GM12878 (cell line): ENCODE results near the gene NEU3. TPM values are rescaled to one million over a fixed set of nuclear protein-coding genes. Genes with fewer than 3 reads are reported as not detected.

Source experiments
- ATAC-seq: fragments of 200-7000 bp; cut with Tn5 transposase; 3 replicates; pipeline ENCODE4 v1.9.1; 2020; ENCODE audit warnings: mild to moderate bottlenecking, moderate library complexity
- BruUV-seq: library from RNA; stranded (reverse); fragments of 400-500 nt; replicated peaks from 2 replicates; lab custom pipeline; 2021; lab: Mats Ljungman, UMichigan
- CTCF ChIA-PET: fragments of 300-600 bp; sonication (Branson Sonifier 250); formaldehyde crosslinking; extraction: SDS; loops from one replicate; lab custom pipeline; 2021; ENCODE audit warnings: inconsistent platforms; lab: Yijun Ruan, JAX
- POLR2A ChIA-PET: fragments of 350-600 bp; formaldehyde crosslinking; extraction: SDS; loops from one replicate; lab custom pipeline; 2021; ENCODE audit warnings: inconsistent platforms; lab: Charles Lee
- RAD21 ChIA-PET: fragments of 300-600 bp; sonication (Branson Sonifier 250); formaldehyde crosslinking; loops from one replicate; lab custom pipeline; 2023; ENCODE audit warnings: antibody characterized with exemption; ENCODE audit not compliant: unreplicated experiment; lab: Charles Lee
- SMC1A ChIA-PET: fragments of 300-600 bp; sonication (Branson Sonifier 250); formaldehyde crosslinking; loops from one replicate; lab custom pipeline; 2023; ENCODE audit not compliant: unreplicated experiment, uncharacterized antibody; lab: Charles Lee
- DNase-seq: peaks from one replicate; pipeline ENCODE4 v3.0.0-alpha.2; 2011; ENCODE audit warnings: low read depth, low spot score
- FAIRE-seq: peaks from 3 replicates; lab custom pipeline; 2011; peaks lifted over from hg19 to GRCh38; lab: Jason Lieb, UNC
- H2AFZ ChIP-seq: 2 replicates; pipeline ENCODE4 v1.6.0; 2011; ENCODE audit warnings: low read depth, low read length, control low read depth; ENCODE audit not compliant: control insufficient read depth
- H3K27ac ChIP-seq: 2 replicates; pipeline ENCODE4 v1.5.1; 2011; ENCODE audit warnings: control low read depth; ENCODE audit not compliant: control insufficient read depth, insufficient read depth
- H3K27me3 ChIP-seq, 2 experiments: replicated peaks in 1 of 2; 2 replicates each; pipeline versions ENCODE4 v1.6.0 to v1.6.1; 2011; ENCODE audit warnings: low read length in 1 of 2; ENCODE audit not compliant: control insufficient read depth in 2 of 2, insufficient read depth in 2 of 2
- H3K36me3 ChIP-seq, 2 experiments: 2 replicates each; pipeline ENCODE4 v1.5.1; 2011; ENCODE audit warnings: low read length in 1 of 2; ENCODE audit not compliant: control insufficient read depth in 2 of 2, insufficient read depth in 2 of 2
- H3K4me1 ChIP-seq: 2 replicates; pipeline ENCODE4 v1.6.1; 2011; ENCODE audit warnings: mild to moderate bottlenecking, low read length, moderate library complexity, mixed read lengths; ENCODE audit not compliant: control insufficient read depth, insufficient read depth
- H3K4me2 ChIP-seq: 2 replicates; pipeline ENCODE4 v1.6.0; 2011; ENCODE audit warnings: control low read depth; ENCODE audit not compliant: control insufficient read depth, insufficient read depth
- H3K4me3 ChIP-seq: fragments of 200-600 bp; sonication (generic); 2 replicates; pipeline ENCODE4 v1.5.1; 2016
- H3K79me2 ChIP-seq: 2 replicates; pipeline ENCODE4 v1.6.0; 2011; ENCODE audit warnings: low read length; ENCODE audit not compliant: control insufficient read depth, insufficient read depth
- H3K9ac ChIP-seq: 2 replicates; pipeline ENCODE4 v1.8.0; 2011; ENCODE audit warnings: low read length, control low read depth, mixed read lengths; ENCODE audit not compliant: control insufficient read depth, insufficient read depth
- H3K9me3 ChIP-seq: replicated peaks from 3 replicates; pipeline ENCODE4 v1.5.1; 2011; ENCODE audit warnings: mild to moderate bottlenecking, low read length; ENCODE audit not compliant: control insufficient read depth, insufficient read depth
- H4K20me1 ChIP-seq: 2 replicates; pipeline ENCODE4 v1.6.0; 2011; ENCODE audit not compliant: control insufficient read depth, insufficient read depth
- ATF7 ChIP-seq: fragments of 450-650 bp; IDR thresholded peaks from 2 replicates; pipeline ENCODE4 v1.6.1; 2016; ENCODE audit warnings: low read depth, mild to moderate bottlenecking
- BACH1 ChIP-seq: fragments of 450-650 bp; IDR thresholded peaks from 2 replicates; pipeline ENCODE4 v1.6.1; 2017; ENCODE audit warnings: mild to moderate bottlenecking, borderline replicate concordance
- BHLHE40 ChIP-seq, 2 experiments: fragments of 450-650 bp in 1 of 2; IDR thresholded peaks; 2 replicates each; pipeline ENCODE4 v1.6.1; 2011 to 2017; ENCODE audit warnings: low read depth in 2 of 2, borderline replicate concordance in 1 of 2, improper control_type of control experiment in 1 of 2, low read length in 1 of 2, mild to moderate bottlenecking in 1 of 2
- CBFB ChIP-seq: IDR thresholded peaks from 2 replicates; pipeline ENCODE4 v1.6.1; 2016; ENCODE audit warnings: antibody characterized with exemption, low read depth
- CBX3 ChIP-seq: fragments of 200-600 bp; sonication (generic); IDR thresholded peaks from 2 replicates; pipeline ENCODE4 v1.6.1; 2016; ENCODE audit warnings: low read depth, borderline replicate concordance
- CREB1 ChIP-seq: IDR thresholded peaks from 2 replicates; pipeline ENCODE4 v1.6.1; 2012; ENCODE audit warnings: low read depth, mild to moderate bottlenecking, inconsistent platforms
- EED ChIP-seq: sonication (generic); IDR thresholded peaks from 2 replicates; pipeline ENCODE4 v1.6.1; 2016; ENCODE audit warnings: antibody characterized with exemption, low read depth
- EGR1 ChIP-seq, 2 experiments: IDR thresholded peaks; 1 replicate in 1 of 2; 2 replicates in 1 of 2; pipeline ENCODE4 v1.6.1; 2011 to 2012; ENCODE audit warnings: low read depth in 2 of 2, low read length in 2 of 2, borderline replicate concordance in 1 of 2, mild to moderate bottlenecking in 1 of 2, moderate library complexity in 1 of 2
- EZH2 ChIP-seq: IDR thresholded peaks from 2 replicates; pipeline ENCODE4 v1.6.1; 2012; ENCODE audit warnings: low read depth, mild to moderate bottlenecking, control low read depth, inconsistent platforms, low read length, borderline replicate concordance; ENCODE audit not compliant: control insufficient read depth
- KDM1A ChIP-seq: fragments of 200-600 bp; sonication (generic); IDR thresholded peaks from 2 replicates; pipeline ENCODE4 v1.6.1; 2016; ENCODE audit warnings: borderline replicate concordance
- NBN ChIP-seq: fragments of 450-650 bp; IDR thresholded peaks from 2 replicates; pipeline ENCODE4 v1.6.1; 2016
- NFXL1 ChIP-seq: fragments of 450-650 bp; IDR thresholded peaks from 2 replicates; pipeline ENCODE4 v1.6.1; 2017; ENCODE audit warnings: antibody characterized with exemption, mild to moderate bottlenecking, borderline replicate concordance
- NR2C2 ChIP-seq: IDR thresholded peaks from 2 replicates; pipeline ENCODE4 v1.6.1; 2011; ENCODE audit warnings: borderline replicate concordance, low read depth; ENCODE audit not compliant: control insufficient read depth, insufficient read length
- RB1 ChIP-seq: fragments of 450-650 bp; formaldehyde crosslinking; IDR thresholded peaks from 2 replicates; pipeline ENCODE4 v1.6.1; 2017; ENCODE audit warnings: mild to moderate bottlenecking, borderline replicate concordance
- SIN3A ChIP-seq: IDR thresholded peaks from 2 replicates; pipeline ENCODE4 v1.6.1; 2012; ENCODE audit warnings: low read depth, low read length, improper control_type of control experiment
- ZBED1 ChIP-seq: IDR thresholded peaks from 2 replicates; pipeline ENCODE4 v1.6.1; 2016; ENCODE audit warnings: borderline replicate concordance
- WGBS: methylation state at CpG from one replicate; pipeline ENCODE4 v1.1.6; 2016; ENCODE audit warnings: low lambda C conversion rate; ENCODE audit not compliant: insufficient replicate concordance, insufficient coverage; ENCODE audit errors: missing lambda C conversion rate; 5-methylcytosine and 5-hydroxymethylcytosine counted together
- in situ Hi-C: fragments of 300-500 bp; cut with MboI; formaldehyde crosslinking; loops from 9 replicates; pipeline ENCODE4 v1.14.3; 2018; ENCODE audit warnings: mixed read lengths
- intact Hi-C: fragments of 100-400 bp; cut with micrococcal nuclease; formaldehyde crosslinking; loops from one replicate; pipeline ENCODE4 v1.14.2; 2022; ENCODE audit not compliant: unreplicated experiment
- polyA plus RNA-seq, 11 experiments: library from polyadenylated mRNA; depleted of rRNA in 4 of 11; unstranded in 6 of 11; stranded (reverse) in 5 of 11; fragments of >200 nt; fragmentation: Nextera tagmentation in 4 of 11; fragmentation: Illumina TruSeq in 1 of 11; extraction: Ambion mirVana in 4 of 11; extraction: Trizol in 1 of 11; gene quantifications; 1 replicate in 1 of 11; 2 replicates in 10 of 11; pipeline versions ENCODE4 v1.2.1 to v1.2.3, GENCODE V29; 2011 to 2016; ENCODE audit warnings: inconsistent platforms in 2 of 11, missing spikeins in 2 of 11, low read depth in 1 of 11
- total RNA-seq, 4 experiments: library from RNA; depleted of rRNA in 3 of 4; stranded (reverse); fragments of >200 nt in 3 of 4; fragmentation: Illumina TruSeq in 1 of 4; extraction: Trizol in 1 of 4; gene quantifications; 2 replicates each; pipeline versions ENCODE4 v1.2.1 to v1.2.3, GENCODE V29; 2013 to 2021
- TF ChIP-seq, protein P1 (sequence below): fragments of 450-650 bp; IDR thresholded peaks from 2 replicates; pipeline ENCODE4 v1.6.1; 2017; ENCODE audit warnings: mild to moderate bottlenecking, moderate library complexity
- TF ChIP-seq, protein P2 (sequence below): fragments of 450-650 bp; IDR thresholded peaks from 2 replicates; pipeline ENCODE4 v1.6.1; 2017; ENCODE audit warnings: mild to moderate bottlenecking
- TF ChIP-seq, protein P3 (sequence below): IDR thresholded peaks from 2 replicates; pipeline ENCODE4 v1.6.1; 2011; ENCODE audit warnings: borderline replicate concordance, low read depth, mild to moderate bottlenecking, moderate library complexity, mixed read lengths, low read length; ENCODE audit not compliant: insufficient read depth; ENCODE audit errors: extremely low read length

NEU3 gene
- total and polyA plus RNA-seq, 10 of the 15 experiments (the other 5 are each of a cell fraction or from before 2014, with no cell fraction given) = 2.5 to 20.3 (median 13.4) TPM

DNA sequence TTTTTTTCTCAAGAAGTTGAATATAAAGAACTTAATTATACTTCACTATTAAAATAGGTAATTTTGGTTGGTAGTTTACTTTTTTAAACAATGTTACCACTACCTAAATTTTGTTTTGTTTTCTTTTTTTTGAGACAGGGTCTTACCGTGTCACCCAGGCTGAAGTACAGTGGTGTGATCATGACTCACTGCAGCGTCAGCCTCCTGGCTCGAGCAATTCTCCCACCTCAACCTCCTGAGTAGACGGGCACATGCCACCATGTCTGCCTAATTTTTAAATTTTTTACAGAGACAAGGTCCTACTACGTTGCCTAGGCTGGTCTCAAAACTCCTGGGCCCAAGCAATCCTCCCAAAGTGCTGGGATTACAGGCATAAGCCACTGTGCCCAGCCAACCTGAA lies 22.1 kb upstream of the NEU3 start:
- ChIA-PET POLR2A (no interaction called here), RAD21 (no interaction called here), CTCF (no interaction called here), SMC1A (interaction anchor here (1.1 to 1.6 kb wide), 3 partner anchors 9 to 35 kb away, joined by 3 to 4 read pairs (median 3); no protein-coding TSS in a partner anchor)
- Histone ChIP-seq H3K36me3 (peaks cover 6 to 30% of the 10 kb centered on the region in 2 experiments), H3K79me2 (peaks cover 54% of the 10 kb centered on the region), H2AFZ (no peak overlapping the region), H3K27me3 (no peaks in the 10 kb centered on the region), H3K9me3 (no peaks in the 10 kb centered on the region), H4K20me1 (0 out of 2 replicates have a peak, but pooled peaks cover 2% of the 10 kb centered on the region), H3K4me2 (no peak overlapping the region), H3K4me3 (no peak overlapping the region), H3K4me1 (no peaks in the 10 kb centered on the region; the same call in 1 of the 2 replicates), H3K9ac (no peak overlapping the region), H3K27ac (no peak overlapping the region)
- ATAC-seq = no peak
- BruUV-seq = no TSS peak
- 82% methylated on average over 5 of the region's 5 CpGs for WGBS
- in situ Hi-C loops = no loop called here
- FAIRE-seq = no peak
- intact Hi-C loops = no loop called here
- DNase-seq = no peak
- TF ChIP-seq CBX3 (no peak), NBN (no peak), KDM1A (no peak), SIN3A (no peak), CBFB (no peak), NFXL1 (no peak), NR2C2 (no peak), CREB1 (no peak), EED (no peak), EGR1 (IDR thresholded peaks at IDR 0.05; ENCODE audit: borderline replicate concordance in 1 of 2, low read depth in 2 of 2, low read length in 2 of 2) (no peak), BHLHE40 (IDR thresholded peaks at IDR 0.05; ENCODE audit: borderline replicate concordance in 1 of 2, low read depth in 2 of 2, low read length in 1 of 2) (no peak), ZBED1 (no peak), BACH1 (no peak), RB1 (no peak), EZH2 (no peak), ATF7 (no peak)
- TF ChIP-seq, protein P1, sequence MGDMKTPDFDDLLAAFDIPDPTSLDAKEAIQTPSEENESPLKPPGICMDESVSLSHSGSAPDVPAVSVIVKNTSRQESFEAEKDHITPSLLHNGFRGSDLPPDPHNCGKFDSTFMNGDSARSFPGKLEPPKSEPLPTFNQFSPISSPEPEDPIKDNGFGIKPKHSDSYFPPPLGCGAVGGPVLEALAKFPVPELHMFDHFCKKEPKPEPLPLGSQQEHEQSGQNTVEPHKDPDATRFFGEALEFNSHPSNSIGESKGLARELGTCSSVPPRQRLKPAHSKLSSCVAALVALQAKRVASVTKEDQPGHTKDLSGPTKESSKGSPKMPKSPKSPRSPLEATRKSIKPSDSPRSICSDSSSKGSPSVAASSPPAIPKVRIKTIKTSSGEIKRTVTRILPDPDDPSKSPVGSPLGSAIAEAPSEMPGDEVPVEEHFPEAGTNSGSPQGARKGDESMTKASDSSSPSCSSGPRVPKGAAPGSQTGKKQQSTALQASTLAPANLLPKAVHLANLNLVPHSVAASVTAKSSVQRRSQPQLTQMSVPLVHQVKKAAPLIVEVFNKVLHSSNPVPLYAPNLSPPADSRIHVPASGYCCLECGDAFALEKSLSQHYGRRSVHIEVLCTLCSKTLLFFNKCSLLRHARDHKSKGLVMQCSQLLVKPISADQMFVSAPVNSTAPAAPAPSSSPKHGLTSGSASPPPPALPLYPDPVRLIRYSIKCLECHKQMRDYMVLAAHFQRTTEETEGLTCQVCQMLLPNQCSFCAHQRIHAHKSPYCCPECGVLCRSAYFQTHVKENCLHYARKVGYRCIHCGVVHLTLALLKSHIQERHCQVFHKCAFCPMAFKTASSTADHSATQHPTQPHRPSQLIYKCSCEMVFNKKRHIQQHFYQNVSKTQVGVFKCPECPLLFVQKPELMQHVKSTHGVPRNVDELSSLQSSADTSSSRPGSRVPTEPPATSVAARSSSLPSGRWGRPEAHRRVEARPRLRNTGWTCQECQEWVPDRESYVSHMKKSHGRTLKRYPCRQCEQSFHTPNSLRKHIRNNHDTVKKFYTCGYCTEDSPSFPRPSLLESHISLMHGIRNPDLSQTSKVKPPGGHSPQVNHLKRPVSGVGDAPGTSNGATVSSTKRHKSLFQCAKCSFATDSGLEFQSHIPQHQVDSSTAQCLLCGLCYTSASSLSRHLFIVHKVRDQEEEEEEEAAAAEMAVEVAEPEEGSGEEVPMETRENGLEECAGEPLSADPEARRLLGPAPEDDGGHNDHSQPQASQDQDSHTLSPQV = no peak
- TF ChIP-seq, protein P2, sequence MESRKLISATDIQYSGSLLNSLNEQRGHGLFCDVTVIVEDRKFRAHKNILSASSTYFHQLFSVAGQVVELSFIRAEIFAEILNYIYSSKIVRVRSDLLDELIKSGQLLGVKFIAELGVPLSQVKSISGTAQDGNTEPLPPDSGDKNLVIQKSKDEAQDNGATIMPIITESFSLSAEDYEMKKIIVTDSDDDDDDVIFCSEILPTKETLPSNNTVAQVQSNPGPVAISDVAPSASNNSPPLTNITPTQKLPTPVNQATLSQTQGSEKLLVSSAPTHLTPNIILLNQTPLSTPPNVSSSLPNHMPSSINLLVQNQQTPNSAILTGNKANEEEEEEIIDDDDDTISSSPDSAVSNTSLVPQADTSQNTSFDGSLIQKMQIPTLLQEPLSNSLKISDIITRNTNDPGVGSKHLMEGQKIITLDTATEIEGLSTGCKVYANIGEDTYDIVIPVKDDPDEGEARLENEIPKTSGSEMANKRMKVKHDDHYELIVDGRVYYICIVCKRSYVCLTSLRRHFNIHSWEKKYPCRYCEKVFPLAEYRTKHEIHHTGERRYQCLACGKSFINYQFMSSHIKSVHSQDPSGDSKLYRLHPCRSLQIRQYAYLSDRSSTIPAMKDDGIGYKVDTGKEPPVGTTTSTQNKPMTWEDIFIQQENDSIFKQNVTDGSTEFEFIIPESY = no peak
- TF ChIP-seq, protein P3, sequence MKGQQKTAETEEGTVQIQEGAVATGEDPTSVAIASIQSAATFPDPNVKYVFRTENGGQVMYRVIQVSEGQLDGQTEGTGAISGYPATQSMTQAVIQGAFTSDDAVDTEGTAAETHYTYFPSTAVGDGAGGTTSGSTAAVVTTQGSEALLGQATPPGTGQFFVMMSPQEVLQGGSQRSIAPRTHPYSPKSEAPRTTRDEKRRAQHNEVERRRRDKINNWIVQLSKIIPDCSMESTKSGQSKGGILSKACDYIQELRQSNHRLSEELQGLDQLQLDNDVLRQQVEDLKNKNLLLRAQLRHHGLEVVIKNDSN = no peak
